GM19023 (cell line): ENCODE measurements around the gene RBP5.

ENCODE experiments used
- ATAC-seq: cut with Tn5 transposase; IDR thresholded peaks from one replicate; pipeline ENCODE4 v1.9.1; 2021; ENCODE audit warnings: mild to moderate bottlenecking, moderate library complexity; ENCODE audit not compliant: unreplicated experiment

The RBP5 gene

GRCh38 chr12:7102582-7102981, 26.1 kb downstream of the RBP5 start:
- ATAC-seq, result no peak

- ATAC-seq, result no peak
Observed at GRCh38 chr12:7101694-7102131, 27.0 kb downstream of the RBP5 start.

- ATAC-seq, result no peak
Observed at GRCh38 chr12:7101047-7101693, 27.5 kb downstream of the RBP5 start.

- no peak for ATAC-seq
Observed at GRCh38 chr12:7100239-7100638, 28.4 kb downstream of the RBP5 start.

- no peak for ATAC-seq
Observed at GRCh38 chr12:7099290-7099996, 29.2 kb downstream of the RBP5 start.

- ATAC-seq, result no peak
Observed at GRCh38 chr12:7096979-7097378, 31.7 kb downstream of the RBP5 start.

GRCh38 chr12:7096006-7096932, 32.4 kb downstream of the RBP5 start:
- ATAC-seq, result no peak

- ATAC-seq, result no peak
Observed at GRCh38 chr12:7093892-7094291, 34.8 kb downstream of the RBP5 start.

- no peak for ATAC-seq
Observed at GRCh38 chr12:7093486-7093885, 35.2 kb downstream of the RBP5 start.

- no peak for ATAC-seq
Observed at GRCh38 chr12:7092986-7093460, 35.7 kb downstream of the RBP5 start.

GRCh38 chr12:7092229-7092985, 36.3 kb downstream of the RBP5 start, which contains the start of gene C1R:
Gene C1R (minus strand): TSS chr12:7092445. CDS start chr12:7092388, 57 bp downstream.
- ATAC-seq, result no peak

- no peak for ATAC-seq
Observed at GRCh38 chr12:7091660-7092228, 36.9 kb downstream of the RBP5 start.

GRCh38 chr12:7091171-7091570, 37.5 kb downstream of the RBP5 start:
- no peak for ATAC-seq

- no peak for ATAC-seq
Observed at GRCh38 chr12:7090222-7090998, 38.3 kb downstream of the RBP5 start.

- ATAC-seq, result no peak
Observed at GRCh38 chr12:7089196-7089871, 39.4 kb downstream of the RBP5 start.

GRCh38 chr12:7083125-7083524, 45.6 kb downstream of the RBP5 start:
- ATAC-seq, result no peak

- no peak for ATAC-seq
Observed at GRCh38 chr12:7081037-7081436, 47.7 kb downstream of the RBP5 start.

- ATAC-seq, result no peak
Observed at GRCh38 chr12:7079826-7080125, 48.9 kb downstream of the RBP5 start.

- no peak for ATAC-seq
Observed at GRCh38 chr12:7078163-7078562, 50.5 kb downstream of the RBP5 start.
